Activated CD4-positive, alpha-beta T cell treated with anti-CD3 and anti-CD28 coated beads, Interleukin-2, amount 10 ng/mL, durations not matched to agents 24 days and 14 days (primary cell): Measurements from ENCODE around the gene MGLL. TPM values are rescaled to one million over a fixed set of nuclear protein-coding genes. Genes with fewer than 3 reads are reported as not detected.

Experiments used
- DNase-seq: peaks from one replicate; pipeline ENCODE4 v3.0.0; 2022
- H3K27ac Mint-ChIP-seq: one replicate; pipeline ENCODE4 v1.8.0; 2022; ENCODE audit warnings: mild to moderate bottlenecking, mixed read lengths
- H3K27me3 Mint-ChIP-seq: one replicate; pipeline ENCODE4 v1.8.0; 2022; ENCODE audit warnings: mixed read lengths
- H3K36me3 Mint-ChIP-seq: one replicate; pipeline ENCODE4 v1.8.0; 2022; ENCODE audit warnings: low read depth, mild to moderate bottlenecking, mixed read lengths
- H3K4me1 Mint-ChIP-seq: one replicate; pipeline ENCODE4 v1.8.0; 2021; ENCODE audit warnings: mixed read lengths
- H3K4me3 Mint-ChIP-seq: one replicate; pipeline ENCODE4 v1.8.0; 2022; ENCODE audit warnings: mild to moderate bottlenecking, moderate library complexity, mixed read lengths
- H3K9me3 Mint-ChIP-seq: one replicate; pipeline ENCODE4 v1.8.0; 2021; ENCODE audit warnings: mixed read lengths
- intact Hi-C: fragments of 100-400 bp; cut with micrococcal nuclease; formaldehyde crosslinking; loops from one replicate; pipeline ENCODE4 v1.15.1; 2023
- total RNA-seq: library from RNA; stranded (reverse); gene quantifications from 2 replicates; pipeline ENCODE4 v1.2.3, GENCODE V29; 2022

Gene MGLL
- total RNA-seq, 1 donor from 2014 or later: 2.3 TPM

DNA sequence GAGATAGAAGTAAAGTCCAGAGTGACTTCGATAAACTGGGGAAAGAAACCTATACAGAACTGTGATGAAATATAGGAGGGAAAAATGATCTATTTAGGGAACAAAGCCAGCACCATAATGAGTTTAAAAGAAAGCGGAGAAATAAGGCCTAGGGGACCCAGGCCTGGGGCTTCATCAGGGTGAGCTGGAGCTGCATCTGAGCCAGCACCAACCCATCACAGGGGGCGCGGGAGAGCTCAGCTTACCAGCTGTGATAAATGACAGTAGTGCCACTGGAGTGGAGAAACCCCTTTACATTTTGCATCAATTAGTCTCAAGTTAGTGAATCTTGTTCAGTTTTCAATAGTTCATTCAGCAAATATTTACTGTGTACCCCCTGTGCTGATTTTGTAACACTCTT is 172.1 kb downstream of the MGLL start:
- H3K27me3 Mint-ChIP-seq: peaks cover 2% of the 10 kb centered on the region
- DNase-seq: no peak
- H3K27ac Mint-ChIP-seq: no peak overlapping the region
- no peaks in the 10 kb centered on the region for H3K36me3 Mint-ChIP-seq
- no peak overlapping the region for H3K4me3 Mint-ChIP-seq
- H3K9me3 Mint-ChIP-seq: no peaks in the 10 kb centered on the region
- intact Hi-C loops: no loop called here
- no peaks in the 10 kb centered on the region for H3K4me1 Mint-ChIP-seq

DNA sequence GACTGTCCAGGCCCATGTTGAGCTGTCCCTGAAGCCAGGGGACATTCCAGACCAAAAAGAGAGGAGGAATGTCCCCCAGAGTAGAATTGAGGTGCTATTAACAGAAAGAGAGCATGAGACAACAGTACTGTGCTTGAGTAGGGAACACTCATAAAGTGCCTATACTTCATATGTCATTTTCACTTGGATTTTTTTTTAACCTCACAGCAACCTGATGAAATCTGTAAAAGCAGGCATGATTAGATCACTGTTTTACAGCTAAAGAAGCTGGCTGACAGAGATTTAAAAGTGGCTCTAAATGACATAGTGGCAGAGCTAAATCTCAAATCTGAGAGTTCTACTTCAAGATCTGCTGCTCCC is 174.5 kb downstream of the MGLL start:
- Mint-ChIP-seq H3K9me3 (no peaks in the 10 kb centered on the region), H3K36me3 (no peaks in the 10 kb centered on the region), H3K27ac (no peak overlapping the region), H3K4me3 (no peak overlapping the region), H3K27me3 (no peaks in the 10 kb centered on the region), H3K4me1 (no peaks in the 10 kb centered on the region)
- no peak for DNase-seq
- intact Hi-C loops: no loop called here

DNA sequence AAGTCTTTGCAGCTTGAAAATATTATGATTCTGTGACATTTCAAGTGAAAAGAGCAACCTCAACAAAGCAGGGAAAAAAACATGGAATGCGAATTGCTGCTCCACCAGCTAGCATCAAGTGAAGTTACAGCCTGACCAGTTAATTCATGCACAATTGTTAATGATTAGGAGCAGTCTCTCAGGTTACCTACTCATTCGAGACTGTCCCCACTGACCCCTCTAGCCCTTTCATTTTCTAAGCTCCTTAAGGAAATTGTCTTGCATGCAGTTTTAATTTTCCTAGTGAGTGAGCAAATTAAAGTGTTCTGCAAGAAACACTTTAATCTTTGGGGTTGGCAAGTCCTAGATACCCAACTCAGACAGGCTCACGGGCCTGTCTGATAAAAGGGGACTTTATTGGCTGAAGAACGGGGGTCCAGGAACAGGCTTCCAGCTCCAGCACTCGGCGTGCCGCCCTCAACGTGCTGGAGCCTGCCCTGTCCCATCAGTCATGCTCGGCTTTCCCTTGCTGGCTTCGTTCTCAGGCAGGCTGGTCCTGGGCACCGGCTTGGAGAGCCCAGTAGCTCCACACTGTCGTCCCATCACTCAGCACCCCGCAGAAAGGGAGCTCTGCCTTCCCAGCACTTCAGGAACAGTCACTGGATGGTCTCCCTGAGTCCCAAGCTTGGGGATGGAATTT is 175.0 kb downstream of the MGLL start:
- H3K4me1 Mint-ChIP-seq: no peaks in the 10 kb centered on the region
- intact Hi-C loops: no loop called here
- no peaks in the 10 kb centered on the region for H3K9me3 Mint-ChIP-seq
- no peaks in the 10 kb centered on the region for H3K36me3 Mint-ChIP-seq
- no peak overlapping the region for H3K4me3 Mint-ChIP-seq
- DNase-seq: no peak
- no peak overlapping the region for H3K27ac Mint-ChIP-seq
- peaks cover under 1% of the 10 kb centered on the region for H3K27me3 Mint-ChIP-seq

DNA sequence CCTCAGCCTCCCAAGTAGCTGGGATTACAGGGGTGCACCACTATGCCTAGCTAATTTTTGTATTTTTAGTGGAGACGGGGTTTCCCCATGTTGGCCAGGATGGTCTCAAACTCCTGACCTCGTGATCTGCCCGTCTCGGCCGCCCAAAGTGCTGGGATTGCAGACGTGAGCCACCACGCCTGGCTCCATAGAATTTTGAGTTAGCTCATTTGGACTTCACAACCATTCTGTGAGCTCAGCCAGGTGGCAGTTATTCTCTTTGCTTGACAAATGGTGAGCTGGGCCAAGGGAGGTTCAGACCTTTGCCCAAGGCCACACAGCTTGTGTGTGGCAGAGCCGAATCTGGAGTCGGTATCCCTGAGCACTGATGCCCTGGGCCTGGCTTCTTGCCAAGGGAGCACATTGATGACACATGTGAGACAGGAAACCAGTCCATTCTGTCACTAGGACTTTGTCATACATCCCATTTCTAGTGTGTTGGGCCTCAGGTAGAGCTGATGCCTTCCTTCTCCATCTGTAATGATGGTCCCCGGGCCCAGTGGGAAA is 175.7 kb downstream of the MGLL start:
- no peaks in the 10 kb centered on the region for H3K9me3 Mint-ChIP-seq
- peaks cover 2% of the 10 kb centered on the region for H3K27me3 Mint-ChIP-seq
- H3K36me3 Mint-ChIP-seq: no peaks in the 10 kb centered on the region
- intact Hi-C loops: no loop called here
- H3K4me3 Mint-ChIP-seq: no peak overlapping the region
- H3K27ac Mint-ChIP-seq: no peak overlapping the region
- no peaks in the 10 kb centered on the region for H3K4me1 Mint-ChIP-seq
- no peak for DNase-seq

DNA sequence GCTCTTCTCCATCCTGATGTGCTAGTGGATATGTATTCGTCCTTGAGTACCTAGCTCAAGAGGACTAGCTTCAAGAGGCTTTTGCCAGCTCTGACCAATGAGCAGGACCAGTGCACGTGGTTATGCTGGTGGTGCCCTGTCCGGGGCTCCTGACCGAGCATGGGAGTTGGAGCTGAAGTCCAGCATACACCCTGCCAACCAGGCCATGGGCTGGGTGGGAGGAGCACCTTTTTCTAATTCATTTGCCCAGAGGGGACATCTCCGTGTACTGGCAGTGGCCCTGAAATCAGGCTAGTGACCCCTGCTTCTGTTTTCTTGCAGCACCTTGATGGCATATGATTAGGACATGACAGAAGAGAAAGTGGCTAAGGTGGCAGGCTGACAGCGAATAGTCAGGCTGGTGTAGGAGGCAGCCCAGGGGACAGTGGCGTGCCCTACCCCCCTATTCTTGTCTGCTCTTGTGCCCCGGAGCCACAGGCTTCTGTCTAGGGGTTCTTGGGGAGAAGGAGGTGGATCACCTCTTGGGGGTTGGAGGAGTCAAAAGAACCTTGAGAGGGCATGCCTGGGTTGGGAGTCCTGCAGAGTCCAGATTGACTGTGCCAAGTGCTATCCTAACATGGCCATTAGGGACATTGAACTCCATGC is 176.8 kb downstream of the MGLL start:
- intact Hi-C loops: no loop called here
- H3K9me3 Mint-ChIP-seq: no peaks in the 10 kb centered on the region
- H3K27me3 Mint-ChIP-seq: peaks cover 2% of the 10 kb centered on the region
- DNase-seq: no peak
- no peaks in the 10 kb centered on the region for H3K4me1 Mint-ChIP-seq
- no peaks in the 10 kb centered on the region for H3K36me3 Mint-ChIP-seq
- no peak overlapping the region for H3K27ac Mint-ChIP-seq
- no peak overlapping the region for H3K4me3 Mint-ChIP-seq

DNA sequence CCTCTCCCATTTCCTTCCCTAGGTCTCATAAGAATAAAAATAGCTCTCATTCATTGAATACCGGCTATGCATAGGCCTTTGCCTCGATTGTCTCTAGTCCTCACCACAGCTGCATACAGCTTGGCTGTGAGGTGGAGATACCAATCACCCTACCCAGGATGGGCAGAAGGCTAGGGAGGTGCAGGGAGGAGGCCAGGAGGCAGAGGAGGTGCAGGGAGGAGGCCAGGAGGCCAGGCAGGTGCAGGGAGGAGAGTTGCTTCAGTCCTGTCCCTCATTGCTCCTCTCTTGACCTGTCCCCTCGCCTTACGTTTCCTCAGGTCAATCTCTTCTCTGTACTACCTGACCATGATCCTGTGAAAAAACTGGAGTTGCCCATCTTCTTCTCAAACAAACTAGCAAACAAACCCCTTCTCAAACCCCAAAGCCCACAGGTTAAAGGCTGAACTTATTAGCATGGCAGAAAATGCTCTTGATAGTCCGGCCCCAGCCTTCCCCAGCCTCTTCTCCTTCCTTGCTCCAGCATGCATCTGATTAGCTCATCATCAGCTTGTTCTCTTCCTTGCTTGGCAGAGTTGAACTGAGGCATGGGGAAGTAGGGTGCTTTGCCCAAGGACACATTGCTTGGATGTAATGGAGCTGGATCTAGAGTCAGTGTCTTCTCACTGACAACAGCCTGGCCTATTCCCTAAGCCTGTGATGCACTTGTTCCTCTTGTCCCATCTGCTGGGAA is 177.5 kb downstream of the MGLL start:
- Mint-ChIP-seq H3K27me3 (peaks cover 2% of the 10 kb centered on the region), H3K36me3 (no peaks in the 10 kb centered on the region), H3K4me3 (no peak overlapping the region), H3K9me3 (no peaks in the 10 kb centered on the region), H3K27ac (no peak overlapping the region), H3K4me1 (no peaks in the 10 kb centered on the region)
- intact Hi-C loops: no loop called here
- no peak for DNase-seq

DNA sequence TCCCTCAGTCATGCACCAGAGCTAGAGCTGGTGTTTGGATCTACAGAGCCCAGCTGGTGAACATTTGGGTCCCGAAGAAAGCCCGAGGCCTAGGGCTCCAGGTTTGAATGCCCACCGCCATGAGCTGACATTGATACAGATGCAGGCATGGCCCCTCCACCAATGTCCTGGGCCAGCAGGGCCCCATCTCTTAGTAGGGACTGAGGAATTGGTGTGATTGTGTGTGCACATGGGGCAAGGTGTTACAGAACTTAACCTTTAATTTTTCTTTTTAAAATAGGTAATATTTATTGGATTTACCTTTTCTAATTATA is 182.3 kb downstream of the MGLL start:
- H3K4me3 Mint-ChIP-seq: no peak overlapping the region
- intact Hi-C loops: no loop called here
- H3K27me3 Mint-ChIP-seq: peaks cover 3% of the 10 kb centered on the region
- H3K4me1 Mint-ChIP-seq: peaks cover 7% of the 10 kb centered on the region
- no peaks in the 10 kb centered on the region for H3K9me3 Mint-ChIP-seq
- H3K36me3 Mint-ChIP-seq: no peaks in the 10 kb centered on the region
- no peak overlapping the region for H3K27ac Mint-ChIP-seq
- DNase-seq: no peak

DNA sequence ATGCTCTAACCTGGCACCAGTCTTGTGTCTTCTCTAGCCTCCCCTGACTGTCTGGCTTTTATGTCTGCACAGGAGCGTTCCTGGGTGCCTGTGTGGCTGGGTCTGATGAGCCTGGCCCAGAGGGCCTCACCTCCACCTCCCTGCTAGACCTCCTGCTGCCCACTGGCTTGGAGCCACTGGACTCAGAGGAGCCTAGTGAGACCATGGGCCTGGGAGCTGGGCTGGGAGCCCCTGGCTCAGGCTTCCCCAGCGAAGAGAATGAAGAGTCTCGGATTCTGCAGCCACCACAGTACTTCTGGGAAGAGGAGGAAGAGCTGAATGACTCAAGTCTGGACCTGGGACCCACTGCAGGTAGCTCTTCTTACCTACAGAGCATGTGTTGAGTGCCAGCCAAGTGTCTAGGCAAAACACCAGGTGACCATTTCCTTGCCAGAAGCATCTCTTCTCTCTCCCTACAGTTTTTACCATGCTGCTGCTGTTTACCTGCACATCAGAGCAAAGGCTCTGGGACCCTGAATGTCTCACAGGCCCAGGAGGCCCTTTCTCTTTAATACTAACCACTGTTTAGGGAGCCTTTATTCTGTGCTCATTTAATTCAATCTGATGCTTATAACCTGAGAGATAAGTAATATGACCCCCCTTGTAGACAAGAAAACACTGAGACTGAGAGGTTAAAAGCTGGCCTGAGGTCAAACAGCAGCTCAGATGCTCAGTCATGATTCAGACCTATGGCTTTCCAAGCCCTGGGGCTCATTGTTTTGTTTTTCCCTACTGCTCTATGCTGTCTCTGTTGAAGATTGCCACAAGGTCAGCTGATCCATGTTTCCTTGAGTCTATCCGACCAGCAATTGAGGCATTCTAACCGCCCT is 182.9 kb downstream of the MGLL start:
- DNase-seq: no peak
- Mint-ChIP-seq H3K4me3 (no peak overlapping the region), H3K27me3 (peaks cover 7% of the 10 kb centered on the region), H3K27ac (no peak overlapping the region), H3K36me3 (no peaks in the 10 kb centered on the region), H3K4me1 (peaks cover 7% of the 10 kb centered on the region), H3K9me3 (no peaks in the 10 kb centered on the region)
- intact Hi-C loops: loop anchor here (5.0 kb wide), 1 partner anchor 193 kb away; no protein-coding TSS in a partner anchor

Other genes with a start within 250 kb of the MGLL start
- 32.9 and 37.2 TPM in 2 replicates for gene TPRA1, start 231.8 kb downstream of the MGLL start, total RNA-seq
- gene MCM2, start 224.1 kb downstream of the MGLL start, total RNA-seq: 229 and 237 TPM in 2 replicates
- 9.2 and 9.8 TPM in 2 replicates for gene PODXL2, start 193.3 kb downstream of the MGLL start, total RNA-seq
- gene ABTB1, start 149.6 kb downstream of the MGLL start, total RNA-seq: 6.9 and 8.0 TPM in 2 replicates
- gene KBTBD12, start 92.7 kb upstream of the MGLL start, total RNA-seq: not detected in 2 replicates
- 194 TPM in 2 replicates for gene SEC61A1, start 229.9 kb upstream of the MGLL start, total RNA-seq